A673 (cell line): Measurements from ENCODE around the gene YIPF4. TPM values are rescaled to one million over a fixed set of nuclear protein-coding genes. Genes with fewer than 3 reads are reported as not detected.

Source experiments
- BruUV-seq: library from RNA; stranded (reverse); fragments of 400-500 nt; replicated peaks from 2 replicates; lab custom pipeline; 2021; lab: Mats Ljungman, UMichigan
- CTCF ChIA-PET: fragments of 300-600 bp; sonication (Branson Sonifier 250); formaldehyde crosslinking; loops from one replicate; lab custom pipeline; 2022; ENCODE audit warnings: antibody characterized with exemption; lab: Charles Lee
- POLR2A ChIA-PET: fragments of 300-600 bp; sonication (Branson Sonifier 250); formaldehyde crosslinking; loops from one replicate; lab custom pipeline; 2022; ENCODE audit warnings: antibody characterized with exemption; ENCODE audit not compliant: low non-redundant PET; lab: Charles Lee
- DNase-seq: peaks from one replicate; pipeline ENCODE4 v3.0.0-alpha.2; 2015; ENCODE audit warnings: low spot score
- H3K27ac ChIP-seq: fragments of 200-600 bp; sonication (generic); 2 replicates; pipeline ENCODE4 v1.5.1; 2016; ENCODE audit warnings: mixed run types, low read depth, mild to moderate bottlenecking, mixed read lengths, antibody characterized with exemption, low read length; ENCODE audit not compliant: poor library complexity, severe bottlenecking
- H3K27me3 ChIP-seq: fragments of 200-600 bp; sonication (generic); replicated peaks from 2 replicates; pipeline ENCODE4 v1.6.1; 2017; ENCODE audit warnings: mixed run types, low read depth, mild to moderate bottlenecking, mixed read lengths, antibody characterized with exemption, low read length; ENCODE audit not compliant: insufficient read depth, poor library complexity
- H3K36me3 ChIP-seq: fragments of 200-600 bp; sonication (generic); 2 replicates; pipeline ENCODE4 v1.6.1; 2016; ENCODE audit warnings: mixed run types, mild to moderate bottlenecking, mixed read lengths, antibody characterized with exemption, low read length; ENCODE audit not compliant: insufficient read depth, poor library complexity, severe bottlenecking
- H3K4me1 ChIP-seq: fragments of 200-600 bp; sonication (generic); 2 replicates; pipeline ENCODE4 v1.6.1; 2017; ENCODE audit warnings: mixed run types, mild to moderate bottlenecking, mixed read lengths, antibody characterized with exemption, low read length; ENCODE audit not compliant: insufficient read depth, poor library complexity, severe bottlenecking
- H3K4me3 ChIP-seq: fragments of 200-600 bp; sonication (generic); 2 replicates; pipeline ENCODE4 v1.5.1; 2016; ENCODE audit warnings: low read depth, mixed run types, mild to moderate bottlenecking, mixed read lengths, low read length; ENCODE audit not compliant: poor library complexity, severe bottlenecking
- H3K9me3 ChIP-seq: fragments of 200-600 bp; sonication (generic); 2 replicates; pipeline ENCODE4 v1.6.1; 2016; ENCODE audit warnings: mixed run types, low read depth, mild to moderate bottlenecking, mixed read lengths, antibody characterized with exemption, low read length; ENCODE audit not compliant: poor library complexity, severe bottlenecking
- EZH2 ChIP-seq: fragments of 200-600 bp; sonication (generic); IDR thresholded peaks from 2 replicates; pipeline ENCODE4 v1.6.1; 2017; ENCODE audit warnings: borderline replicate concordance, low read depth, mild to moderate bottlenecking, mixed read lengths, antibody characterized with exemption, low read length; ENCODE audit not compliant: poor library complexity, severe bottlenecking
- intact Hi-C: fragments of 100-400 bp; cut with micrococcal nuclease; formaldehyde crosslinking; loops from one replicate; pipeline ENCODE4 v1.10.0; 2022; ENCODE audit not compliant: unreplicated experiment
- total RNA-seq: library from RNA; stranded (reverse); gene quantifications from 2 replicates; pipeline ENCODE4 v1.2.3, GENCODE V29; 2021
- TF ChIP-seq, protein P1 (sequence below): fragments of 300-800, 200-600 bp; sonication (generic); conservative IDR thresholded peaks from 2 replicates; pipeline ENCODE4 v1.5.1; 2017; ENCODE audit warnings: low read depth, mild to moderate bottlenecking, antibody characterized with exemption, low read length, moderate library complexity, mixed read lengths

Gene YIPF4
- total RNA-seq, 1 experiment from 2014 or later = 40.7 TPM

DNA sequence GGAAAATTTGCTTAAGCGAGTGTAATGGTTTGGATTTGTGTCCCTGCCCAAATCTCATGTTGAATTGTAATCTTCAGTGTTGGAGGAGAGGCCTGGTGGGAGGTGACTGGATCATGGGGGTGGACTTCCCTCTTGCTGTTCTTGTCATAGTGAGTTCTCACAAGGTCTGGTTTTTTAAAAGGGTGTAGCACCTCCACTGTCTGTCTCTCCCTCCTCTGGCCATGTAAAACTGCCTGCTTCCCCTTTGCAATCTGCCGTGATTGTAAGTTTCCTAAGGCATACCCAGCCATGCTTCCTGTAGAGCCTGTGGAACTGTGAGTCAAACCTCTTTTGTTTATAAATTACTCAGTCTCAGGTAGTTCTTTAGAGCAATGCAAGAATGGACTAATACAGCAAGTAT lies 6.6 kb downstream of the YIPF4 start:
- H3K36me3 ChIP-seq = no peaks in the 10 kb centered on the region
- no peak for DNase-seq
- peaks cover 14% of the 10 kb centered on the region for H3K4me1 ChIP-seq
- TF ChIP-seq, protein P1, sequence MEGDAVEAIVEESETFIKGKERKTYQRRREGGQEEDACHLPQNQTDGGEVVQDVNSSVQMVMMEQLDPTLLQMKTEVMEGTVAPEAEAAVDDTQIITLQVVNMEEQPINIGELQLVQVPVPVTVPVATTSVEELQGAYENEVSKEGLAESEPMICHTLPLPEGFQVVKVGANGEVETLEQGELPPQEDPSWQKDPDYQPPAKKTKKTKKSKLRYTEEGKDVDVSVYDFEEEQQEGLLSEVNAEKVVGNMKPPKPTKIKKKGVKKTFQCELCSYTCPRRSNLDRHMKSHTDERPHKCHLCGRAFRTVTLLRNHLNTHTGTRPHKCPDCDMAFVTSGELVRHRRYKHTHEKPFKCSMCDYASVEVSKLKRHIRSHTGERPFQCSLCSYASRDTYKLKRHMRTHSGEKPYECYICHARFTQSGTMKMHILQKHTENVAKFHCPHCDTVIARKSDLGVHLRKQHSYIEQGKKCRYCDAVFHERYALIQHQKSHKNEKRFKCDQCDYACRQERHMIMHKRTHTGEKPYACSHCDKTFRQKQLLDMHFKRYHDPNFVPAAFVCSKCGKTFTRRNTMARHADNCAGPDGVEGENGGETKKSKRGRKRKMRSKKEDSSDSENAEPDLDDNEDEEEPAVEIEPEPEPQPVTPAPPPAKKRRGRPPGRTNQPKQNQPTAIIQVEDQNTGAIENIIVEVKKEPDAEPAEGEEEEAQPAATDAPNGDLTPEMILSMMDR = no peak
- no peak for TF ChIP-seq EZH2
- CTCF ChIA-PET = no interaction called here
- H3K9me3 ChIP-seq = no peaks in the 10 kb centered on the region
- no peaks in the 10 kb centered on the region for H3K27me3 ChIP-seq
- no TSS peak for BruUV-seq
- POLR2A ChIA-PET = no interaction called here
- intact Hi-C loops = no loop called here
- no peak overlapping the region for H3K4me3 ChIP-seq
- H3K27ac ChIP-seq = no peak overlapping the region

DNA sequence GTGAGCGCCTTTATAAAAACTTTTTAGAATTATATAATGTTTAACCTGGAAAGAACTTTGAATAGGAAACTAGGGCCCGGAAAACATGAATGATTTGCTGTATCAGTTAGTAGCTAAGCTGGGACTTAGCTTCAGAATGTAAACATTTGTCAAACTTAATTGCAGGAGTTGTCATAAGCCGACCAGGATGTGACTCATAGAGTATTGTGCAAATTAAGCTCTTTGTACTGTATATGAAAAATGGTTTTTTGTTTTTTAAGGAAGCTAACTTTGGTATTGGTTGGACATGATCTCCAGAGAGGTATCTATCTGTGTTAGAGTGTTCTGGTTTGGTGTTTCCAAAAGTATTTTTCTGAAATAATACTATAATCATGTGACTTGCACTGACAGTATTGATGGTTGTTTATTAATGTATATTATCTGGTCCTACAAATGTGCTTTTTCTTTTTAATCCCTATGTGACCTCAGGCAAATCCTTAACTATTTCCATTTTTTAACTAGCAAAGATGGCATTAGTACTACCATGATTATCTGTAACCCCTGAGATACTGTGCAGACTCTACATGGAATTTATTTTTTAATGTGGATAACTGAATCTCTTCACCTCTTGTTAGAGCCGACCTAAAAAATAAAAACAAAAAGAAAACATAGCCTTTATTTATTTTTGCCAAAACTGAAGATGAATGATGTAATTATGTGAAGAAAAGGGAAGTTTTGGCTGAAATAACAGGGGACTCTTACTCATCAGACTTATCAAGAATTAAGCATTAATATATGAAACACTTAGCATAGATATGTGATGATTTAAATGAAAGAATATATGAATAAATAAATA lies 11.7 kb downstream of the YIPF4 start:
- Histone ChIP-seq H3K4me3 (no peak overlapping the region), H3K27me3 (no peaks in the 10 kb centered on the region), H3K9me3 (no peaks in the 10 kb centered on the region), H3K4me1 (peaks cover 27% of the 10 kb centered on the region), H3K36me3 (no peaks in the 10 kb centered on the region), H3K27ac (peak overlapping the region; percentile 37)
- POLR2A ChIA-PET = interaction anchor here (0.6 kb wide), 1 partner anchor 59 kb away, joined by 5 read pairs; no protein-coding TSS in a partner anchor
- TF ChIP-seq, protein P1 = no peak
- TF ChIP-seq EZH2 = no peak
- DNase-seq = peak; percentile 69
- CTCF ChIA-PET = no interaction called here
- intact Hi-C loops = no loop called here
- BruUV-seq = no TSS peak

DNA sequence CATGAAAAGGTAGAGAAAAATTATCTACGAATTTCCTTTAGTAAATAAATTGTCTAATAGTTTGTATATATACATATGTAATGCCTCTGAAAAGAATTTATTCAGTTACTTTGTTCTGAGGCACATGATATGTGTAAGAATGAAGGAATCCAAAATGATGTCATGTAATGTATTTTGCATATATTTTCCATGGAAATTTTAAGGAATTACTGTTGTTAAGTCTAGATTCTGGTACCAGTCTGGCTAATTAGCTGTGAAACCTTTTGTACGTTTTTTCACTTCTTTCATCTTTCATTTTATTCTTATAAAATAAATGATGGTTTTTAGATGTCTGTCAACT lies 12.3 kb downstream of the YIPF4 start:
- POLR2A ChIA-PET = no interaction called here
- H3K27ac ChIP-seq = no peak overlapping the region

More for the DNA sequence above, 12.3 kb downstream of the YIPF4 start:
- BruUV-seq = no TSS peak
- intact Hi-C loops = no loop called here
- TF ChIP-seq, protein P1 = no peak
- no peak for TF ChIP-seq EZH2
- H3K36me3 ChIP-seq = peaks cover under 1% of the 10 kb centered on the region
- H3K4me1 ChIP-seq = peaks cover 27% of the 10 kb centered on the region
- H3K9me3 ChIP-seq = no peaks in the 10 kb centered on the region
- H3K27me3 ChIP-seq = no peaks in the 10 kb centered on the region
- DNase-seq = no peak
- CTCF ChIA-PET = interaction anchor here (0.9 kb wide), 1 partner anchor 8 kb away, joined by 3 read pairs; no protein-coding TSS in a partner anchor
- no peak overlapping the region for H3K4me3 ChIP-seq
